ENCODE data around the gene COPZ2. TPM values are rescaled to one million over a fixed set of nuclear protein-coding genes. Genes with fewer than 3 reads are reported as not detected.

The COPZ2 gene
- total RNA-seq, 1 donor from 2014 or later, result 4.0 TPM

DNA sequence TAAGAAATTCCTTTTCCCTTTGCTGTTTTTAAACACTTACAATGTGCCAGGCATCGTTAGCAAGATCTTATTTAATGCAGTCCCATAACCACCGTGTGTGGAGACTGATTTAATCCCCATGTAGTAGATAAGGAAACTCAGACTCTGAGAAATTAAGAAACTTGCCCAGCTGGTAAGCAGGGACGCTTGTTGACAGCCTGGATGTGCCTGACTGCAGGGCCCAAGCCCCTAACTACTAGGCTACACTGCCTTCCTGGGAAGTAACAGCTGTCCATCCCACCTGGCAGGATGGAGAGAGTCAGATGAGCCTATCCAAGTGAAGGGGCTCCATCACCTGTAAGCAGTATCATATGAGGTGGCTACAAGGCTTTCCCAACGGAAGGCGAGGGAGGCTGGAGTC lies 43.6 kb downstream of the COPZ2 start:
- Mint-ChIP-seq H3K4me1 (peaks cover 86% of the 10 kb centered on the region), H3K27ac (ENCODE audit: unreplicated experiment) (peak overlapping the region; percentile 98), H3K9me3 (no peaks in the 10 kb centered on the region), H3K27me3 (ENCODE audit: low read depth) (peaks cover 7% of the 10 kb centered on the region), H3K36me3 (ENCODE audit: low read depth) (no peaks in the 10 kb centered on the region), H3K4me3 (peak overlapping the region; percentile 79)
- TF ChIP-seq CTCF (conservative IDR thresholded peaks at IDR 0.05), result no peak
- DNase-seq (ENCODE audit: low read depth, low spot score), result no peak

- no peak for TF ChIP-seq CTCF (conservative IDR thresholded peaks at IDR 0.05)
- peak overlapping the region; percentile 47 for H3K4me3 Mint-ChIP-seq
- H3K9me3 Mint-ChIP-seq, result no peaks in the 10 kb centered on the region
- peak overlapping the region; percentile 94 for H3K27ac Mint-ChIP-seq (ENCODE audit: unreplicated experiment)
- H3K4me1 Mint-ChIP-seq, result peaks cover 91% of the 10 kb centered on the region
- H3K36me3 Mint-ChIP-seq (ENCODE audit: low read depth), result no peaks in the 10 kb centered on the region
- peaks cover 7% of the 10 kb centered on the region for H3K27me3 Mint-ChIP-seq (ENCODE audit: low read depth)
- no peak for DNase-seq (ENCODE audit: low read depth, low spot score)
Observed at GRCh38 chr17:47993031-47993564, 44.5 kb downstream of the COPZ2 start.

DNA sequence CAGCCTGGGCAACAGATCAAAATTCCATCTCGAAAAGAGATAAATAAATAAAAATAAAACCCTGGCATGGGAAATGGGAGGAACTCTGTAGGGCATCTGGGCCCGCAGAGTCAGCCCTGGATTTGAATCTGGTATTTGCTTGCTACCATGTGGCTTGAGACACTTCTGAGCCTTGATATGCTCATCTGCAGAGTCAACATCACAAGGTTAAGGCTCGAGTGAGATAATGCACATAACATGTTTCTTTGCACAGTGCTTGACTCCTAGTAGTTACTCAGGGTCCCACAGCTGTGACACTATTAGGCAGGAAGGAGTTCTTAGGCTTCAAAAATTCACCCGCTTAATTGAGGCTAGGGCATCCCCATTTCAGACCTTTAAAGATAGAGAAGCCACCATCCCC lies 45.4 kb downstream of the COPZ2 start:
- Mint-ChIP-seq H3K27ac (ENCODE audit: unreplicated experiment) (peak overlapping the region; percentile 88), H3K4me3 (peak overlapping the region; percentile 83), H3K27me3 (ENCODE audit: low read depth) (peaks cover 11% of the 10 kb centered on the region)

GRCh38 chr17:47990962-47991731 lies 46.5 kb downstream of the COPZ2 start:
- Mint-ChIP-seq H3K4me1 (peaks cover 96% of the 10 kb centered on the region), H3K27ac (ENCODE audit: unreplicated experiment) (peak overlapping the region; percentile 88), H3K36me3 (ENCODE audit: low read depth) (peaks cover 7% of the 10 kb centered on the region), H3K27me3 (ENCODE audit: low read depth) (peaks cover 11% of the 10 kb centered on the region), H3K9me3 (no peaks in the 10 kb centered on the region), H3K4me3 (peak overlapping the region; percentile 83)
- DNase-seq (ENCODE audit: low read depth, low spot score), result peak; percentile 94
- no peak for TF ChIP-seq CTCF (conservative IDR thresholded peaks at IDR 0.05)

More for the DNA sequence above, 45.4 kb downstream of the COPZ2 start:
- no peaks in the 10 kb centered on the region for H3K36me3 Mint-ChIP-seq (ENCODE audit: low read depth)
- H3K4me1 Mint-ChIP-seq, result peaks cover 92% of the 10 kb centered on the region
- no peaks in the 10 kb centered on the region for H3K9me3 Mint-ChIP-seq
- no peak for TF ChIP-seq CTCF (conservative IDR thresholded peaks at IDR 0.05)
- no peak for DNase-seq (ENCODE audit: low read depth, low spot score)

- Mint-ChIP-seq H3K36me3 (ENCODE audit: low read depth) (peaks cover 13% of the 10 kb centered on the region), H3K4me3 (peak overlapping the region; percentile 31), H3K27ac (ENCODE audit: unreplicated experiment) (peak overlapping the region; percentile 91), H3K27me3 (ENCODE audit: low read depth) (peaks cover 6% of the 10 kb centered on the region), H3K4me1 (peaks cover 91% of the 10 kb centered on the region), H3K9me3 (no peaks in the 10 kb centered on the region)
- no peak for DNase-seq (ENCODE audit: low read depth, low spot score)
- no peak for TF ChIP-seq CTCF (conservative IDR thresholded peaks at IDR 0.05)
Observed at GRCh38 chr17:47989700-47990099, 47.9 kb downstream of the COPZ2 start.
